Muscle of leg (tissue), 11 donors: Measurements from ENCODE around the gene GALNT17. TPM values are rescaled to one million over a fixed set of nuclear protein-coding genes. Genes with fewer than 3 reads are reported as not detected.

Source experiments
- DNase-seq: peaks from one replicate; pipeline ENCODE4 v3.0.0; 2013
- H3K27ac ChIP-seq: one replicate; pipeline ENCODE4 v1.5.1; 2013; ENCODE audit warnings: mild to moderate bottlenecking, low read length, control low read depth
- H3K27me3 ChIP-seq: one replicate; pipeline ENCODE4 v1.6.1; 2013; ENCODE audit warnings: low read length; ENCODE audit not compliant: control insufficient read depth, insufficient read depth
- H3K36me3 ChIP-seq: one replicate; pipeline ENCODE4 v1.6.1; 2013; ENCODE audit warnings: low read length; ENCODE audit not compliant: control insufficient read depth, insufficient read depth
- H3K4me1 ChIP-seq: one replicate; pipeline ENCODE4 v1.6.1; 2013; ENCODE audit warnings: low read length; ENCODE audit not compliant: control insufficient read depth, insufficient read depth
- H3K4me3 ChIP-seq: one replicate; pipeline ENCODE4 v1.5.1; 2013; ENCODE audit warnings: low read length, control low read depth
- H3K9me3 ChIP-seq: replicated peaks from 2 replicates; pipeline ENCODE4 v1.6.1; 2013; ENCODE audit warnings: low read depth, low read length; ENCODE audit not compliant: control insufficient read depth
- WGBS: methylation state at CpG from one replicate; pipeline ENCODE4 v1.1.5; 2013; ENCODE audit warnings: missing lambda C conversion rate; ENCODE audit not compliant: insufficient coverage; 5-methylcytosine and 5-hydroxymethylcytosine counted together
- polyA plus RNA-seq, 8 donors: library from polyadenylated mRNA; unstranded; fragments of 120-200 nt; gene quantifications; one replicate each; pipeline versions ENCODE4 v1.2.1 to v1.2.3, GENCODE V29; 2013; ENCODE audit warnings: inconsistent platforms in 1 of 8, low replicate concordance in 1 of 8; ENCODE audit not compliant: insufficient read length in 8 of 8, insufficient read depth in 1 of 8
- total RNA-seq: library from RNA; stranded (reverse); fragments of 120-200 nt; gene quantifications from one replicate; pipeline ENCODE4 v1.2.4, GENCODE V29; 2013

GALNT17 gene
- total and polyA plus RNA-seq, 9 donors, result 22.5 to 40.0 (median 29.5) TPM

DNA sequence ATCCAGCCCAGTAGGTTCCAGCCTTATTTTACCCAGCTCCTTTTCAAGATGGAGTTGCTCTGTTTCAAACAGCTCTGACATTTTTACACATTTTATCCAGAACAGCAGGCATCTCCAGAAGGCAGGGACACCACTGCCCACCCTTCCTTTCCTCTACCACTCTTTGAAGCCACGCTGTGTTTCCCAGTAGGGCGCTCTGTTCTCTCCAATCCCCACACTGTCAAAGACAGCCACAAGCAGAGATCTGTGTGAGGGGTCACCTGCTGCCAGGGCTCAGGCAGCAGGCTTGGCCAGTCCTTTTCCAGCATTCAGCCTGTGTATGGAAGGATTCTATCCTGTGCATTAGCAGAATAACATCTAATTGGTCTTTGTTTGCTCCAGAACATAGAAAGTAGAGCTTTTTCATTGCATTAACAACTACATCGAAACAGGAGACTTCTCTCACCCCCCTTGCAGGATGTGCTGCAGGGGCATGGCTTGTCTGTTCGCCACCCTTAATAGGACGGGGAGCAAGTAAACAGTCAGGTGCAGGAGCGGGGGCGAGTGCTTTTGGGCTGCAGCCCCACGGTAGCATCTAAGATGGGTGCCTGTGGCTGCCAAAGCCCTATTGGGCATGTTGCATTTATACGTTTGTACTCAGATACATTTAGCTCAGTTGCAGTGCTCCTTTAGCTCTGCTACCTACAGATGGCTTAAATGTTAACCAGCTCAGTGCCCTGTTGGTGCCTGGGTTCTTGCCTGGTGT is 326.1 kb downstream of the GALNT17 start:
- H3K36me3 ChIP-seq, result no peaks in the 10 kb centered on the region
- 54% methylated on average over 8 of the region's 9 CpGs for WGBS
- DNase-seq, result no peak
- no peak overlapping the region for H3K27ac ChIP-seq
- no peak overlapping the region for H3K4me3 ChIP-seq
- H3K9me3 ChIP-seq, result no peaks in the 10 kb centered on the region
- H3K4me1 ChIP-seq, result peaks cover 18% of the 10 kb centered on the region
- no peaks in the 10 kb centered on the region for H3K27me3 ChIP-seq

DNA sequence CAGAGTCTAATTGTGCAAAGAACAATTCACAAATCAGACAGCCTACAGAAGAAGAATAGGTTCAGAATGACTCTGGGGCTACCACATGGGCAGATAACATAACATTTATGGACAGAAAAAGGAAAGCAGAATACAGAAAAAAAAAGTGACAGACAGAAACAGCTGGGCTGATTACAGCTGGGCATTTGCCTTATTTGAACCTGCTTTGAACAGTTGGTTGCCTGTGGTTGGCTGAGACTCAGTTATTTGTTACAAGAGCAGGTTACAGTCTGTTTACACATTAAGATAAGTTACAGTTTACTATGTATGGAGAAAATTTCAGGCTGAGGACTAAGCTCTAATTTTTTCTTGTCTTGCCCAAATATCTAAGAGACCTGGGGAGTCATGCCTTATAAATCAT is 327.2 kb downstream of the GALNT17 start:
- peak overlapping the region; percentile 44 for H3K27ac ChIP-seq
- H3K27me3 ChIP-seq, result no peaks in the 10 kb centered on the region
- peak; percentile 76 for DNase-seq
- no peaks in the 10 kb centered on the region for H3K36me3 ChIP-seq
- H3K4me1 ChIP-seq, result peaks cover 18% of the 10 kb centered on the region
- no peak overlapping the region for H3K4me3 ChIP-seq
- H3K9me3 ChIP-seq, result no peaks in the 10 kb centered on the region

DNA sequence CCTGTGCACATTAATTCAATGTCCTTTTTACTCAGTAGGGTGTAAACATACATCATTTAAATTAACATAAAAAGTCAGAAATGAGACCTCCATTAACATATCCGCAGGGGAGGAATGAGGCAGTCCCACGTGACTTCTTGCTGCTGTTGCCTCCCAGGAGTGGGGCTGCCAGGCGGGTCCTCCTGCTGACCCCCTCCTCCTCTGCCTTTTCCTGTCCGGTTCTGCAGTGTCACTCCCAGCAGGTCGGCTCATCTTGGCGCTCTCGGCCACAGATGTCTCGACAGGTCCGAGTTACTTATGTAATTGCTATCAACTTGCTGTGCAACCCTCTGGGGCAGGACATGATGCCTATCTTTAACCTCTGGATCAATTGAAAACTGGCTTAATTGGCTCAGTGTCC is 329.6 kb downstream of the GALNT17 start:
- H3K9me3 ChIP-seq, result no peaks in the 10 kb centered on the region
- WGBS, result 80% methylated on average over 9 of the region's 9 CpGs
- DNase-seq, result no peak
- no peak overlapping the region for H3K27ac ChIP-seq
- no peaks in the 10 kb centered on the region for H3K27me3 ChIP-seq
- peaks cover 18% of the 10 kb centered on the region for H3K4me1 ChIP-seq
- no peaks in the 10 kb centered on the region for H3K36me3 ChIP-seq
- H3K4me3 ChIP-seq, result no peak overlapping the region

DNA sequence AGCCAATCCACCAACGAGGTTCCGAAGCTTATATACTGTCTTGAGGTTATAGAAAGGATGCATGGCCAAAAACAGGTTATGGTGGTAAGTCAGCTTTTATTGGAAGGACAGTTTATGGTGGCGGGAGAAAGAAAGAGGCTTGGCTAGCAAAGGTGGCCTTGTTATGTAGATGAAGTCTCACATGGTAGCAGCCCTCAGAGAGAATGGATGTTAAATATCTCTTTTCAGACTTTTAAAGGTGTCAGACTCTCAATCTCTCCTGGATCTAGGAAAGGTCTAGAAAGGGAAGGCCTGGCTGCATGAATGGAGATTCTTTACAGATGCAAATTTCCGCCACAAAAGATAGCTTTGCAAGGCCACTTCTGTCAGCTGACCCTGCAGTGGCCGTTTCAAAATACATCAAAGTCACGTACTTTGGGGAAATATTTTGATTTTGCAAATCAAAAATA is 333.8 kb downstream of the GALNT17 start:
- DNase-seq, result no peak
- Histone ChIP-seq H3K27me3 (no peaks in the 10 kb centered on the region), H3K4me3 (no peak overlapping the region), H3K36me3 (no peaks in the 10 kb centered on the region), H3K27ac (no peak overlapping the region), H3K9me3 (no peaks in the 10 kb centered on the region), H3K4me1 (no peaks in the 10 kb centered on the region)
- 90% methylated on average over 2 of the region's 6 CpGs for WGBS

DNA sequence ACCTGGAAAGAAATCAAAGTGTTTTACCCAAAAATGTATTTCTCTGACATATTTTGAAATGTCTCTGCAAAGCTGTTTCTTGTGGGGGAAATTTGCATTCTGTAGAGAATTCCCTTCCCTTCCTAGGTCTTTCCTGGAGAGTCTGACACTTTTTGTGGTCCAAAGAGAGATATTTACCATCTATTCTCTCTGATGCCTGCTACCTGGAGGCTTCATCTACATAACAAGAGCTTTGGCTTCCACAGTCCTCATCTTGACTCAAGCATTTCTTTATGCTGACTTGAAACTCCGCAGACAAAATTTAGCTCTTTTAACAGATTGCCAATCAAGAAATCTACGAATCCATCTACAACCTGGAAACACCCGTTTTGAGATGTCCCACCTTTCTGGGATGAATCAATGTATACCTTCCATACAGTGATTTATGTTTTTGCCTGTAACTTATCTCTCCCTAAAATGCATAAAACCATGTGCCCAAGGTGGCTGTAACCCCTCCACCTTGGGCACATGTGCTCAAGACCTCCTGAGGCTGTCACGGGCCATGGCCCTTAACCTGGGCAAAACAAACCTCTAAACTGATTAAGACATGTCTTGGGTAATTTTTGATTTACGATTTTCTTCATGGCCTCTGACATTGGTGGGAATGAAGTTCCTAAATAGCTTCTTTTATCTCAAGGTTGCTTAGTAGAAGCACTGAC is 334.7 kb downstream of the GALNT17 start:
- H3K9me3 ChIP-seq, result no peaks in the 10 kb centered on the region
- H3K4me1 ChIP-seq, result no peaks in the 10 kb centered on the region
- H3K27ac ChIP-seq, result no peak overlapping the region
- H3K27me3 ChIP-seq, result no peaks in the 10 kb centered on the region
- 57% methylated on average over 1 of the region's 5 CpGs for WGBS
- H3K36me3 ChIP-seq, result no peaks in the 10 kb centered on the region
- DNase-seq, result no peak
- no peak overlapping the region for H3K4me3 ChIP-seq

DNA sequence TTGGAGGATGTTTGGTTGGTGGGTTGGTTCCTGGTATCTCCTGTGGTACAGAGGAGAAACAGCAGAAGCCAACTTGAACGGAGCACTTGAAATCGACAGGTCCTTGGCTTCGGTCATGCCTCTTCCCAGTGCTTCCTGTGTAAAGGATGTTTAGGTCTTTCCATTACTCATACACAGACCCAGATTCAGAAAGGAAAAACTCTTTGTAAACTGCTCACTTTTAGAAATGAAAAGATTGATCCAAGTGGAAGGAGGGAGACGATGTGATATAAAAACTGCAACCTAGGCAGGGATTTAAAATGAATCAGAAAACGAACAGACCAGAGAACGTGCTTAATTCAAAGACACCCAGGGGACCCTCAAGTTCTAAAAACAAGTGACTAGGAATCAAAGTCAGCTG is 338.4 kb downstream of the GALNT17 start:
- 33% methylated on average over 3 of the region's 6 CpGs for WGBS
- peaks cover 5% of the 10 kb centered on the region for H3K9me3 ChIP-seq
- H3K27ac ChIP-seq, result peak overlapping the region; percentile 38
- no peak overlapping the region for H3K4me3 ChIP-seq
- H3K27me3 ChIP-seq, result no peaks in the 10 kb centered on the region
- peak; percentile 88 for DNase-seq
- H3K36me3 ChIP-seq, result no peaks in the 10 kb centered on the region
- no peaks in the 10 kb centered on the region for H3K4me1 ChIP-seq

DNA sequence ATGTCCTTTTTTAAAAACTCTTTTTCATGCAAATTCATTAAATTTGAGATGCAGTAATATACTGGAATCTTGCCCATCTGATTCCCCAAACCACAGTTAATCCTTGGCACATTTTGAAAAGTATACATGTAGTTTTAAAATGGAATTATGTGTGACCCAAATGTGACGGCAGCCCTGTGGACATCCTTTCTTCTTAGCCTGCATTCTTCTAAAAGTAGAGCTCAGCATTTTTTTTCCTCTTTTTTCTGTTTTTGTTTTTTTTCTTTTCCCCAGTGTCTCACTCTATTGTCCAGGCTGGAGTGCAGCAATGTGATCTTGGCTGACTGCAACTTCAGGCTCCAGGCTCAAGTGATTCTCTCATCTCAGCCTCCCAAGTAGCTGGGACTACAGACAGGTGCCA is 338.9 kb downstream of the GALNT17 start:
- H3K4me1 ChIP-seq, result no peaks in the 10 kb centered on the region
- peak; percentile 77 for DNase-seq
- WGBS, result no CpG with 5 or more reads among the region's 1 CpG
- H3K27me3 ChIP-seq, result no peaks in the 10 kb centered on the region
- no peaks in the 10 kb centered on the region for H3K36me3 ChIP-seq
- H3K27ac ChIP-seq, result no peak overlapping the region
- H3K9me3 ChIP-seq, result peaks cover 5% of the 10 kb centered on the region
- no peak overlapping the region for H3K4me3 ChIP-seq

DNA sequence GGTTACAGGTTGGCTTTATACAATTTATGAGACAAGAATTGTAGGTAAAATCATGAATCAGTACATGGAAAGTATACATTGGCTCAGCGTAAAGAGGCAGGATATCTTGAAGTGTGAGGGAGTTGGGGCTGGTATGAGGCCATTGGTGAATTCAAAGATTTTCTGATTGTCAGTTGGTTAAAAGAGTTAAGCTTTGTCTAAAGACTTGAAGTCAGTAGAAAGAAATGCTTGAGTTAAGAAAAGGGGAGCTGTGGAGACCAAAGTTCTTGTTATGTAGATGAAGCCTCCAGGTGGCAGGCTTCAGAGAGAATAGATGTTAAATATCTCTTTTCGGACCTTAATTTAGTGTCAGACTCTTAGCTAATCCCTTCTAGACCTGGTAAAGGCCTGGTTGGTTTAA is 341.0 kb downstream of the GALNT17 start:
- H3K27me3 ChIP-seq, result no peaks in the 10 kb centered on the region
- H3K4me3 ChIP-seq, result no peak overlapping the region
- H3K36me3 ChIP-seq, result no peaks in the 10 kb centered on the region
- no peak overlapping the region for H3K27ac ChIP-seq
- no peak for DNase-seq
- H3K9me3 ChIP-seq, result peaks cover 5% of the 10 kb centered on the region
- no peaks in the 10 kb centered on the region for H3K4me1 ChIP-seq
- WGBS, result 91% methylated on average over 1 of the region's 2 CpGs

DNA sequence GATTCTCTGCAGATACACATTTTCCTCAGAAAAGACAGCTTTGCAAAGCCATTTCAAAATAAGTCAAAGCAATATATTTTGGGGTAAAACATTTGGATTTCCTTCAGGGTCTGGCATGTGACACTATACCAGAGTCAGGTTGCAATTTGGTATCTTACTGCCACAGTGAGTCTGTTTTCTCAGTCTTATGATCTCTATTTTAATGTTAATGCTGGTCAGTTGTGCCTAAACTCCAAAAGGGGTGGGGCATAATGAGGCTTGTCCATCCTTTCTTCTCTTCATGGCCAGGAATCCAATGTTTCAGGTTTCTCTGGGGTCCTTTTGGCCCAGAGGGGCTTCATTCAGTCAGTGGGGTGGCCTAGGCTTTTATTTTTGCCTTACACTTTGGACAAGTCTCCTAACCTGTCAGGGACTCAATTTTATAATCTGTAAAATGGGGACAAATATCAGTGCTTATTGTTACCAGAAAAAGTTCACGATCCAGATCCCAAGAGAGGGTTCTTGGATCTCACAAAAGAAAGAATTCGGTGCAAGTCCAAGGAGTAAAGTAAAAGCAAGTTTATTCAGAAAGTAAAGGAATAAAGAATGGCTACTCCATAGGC is 341.5 kb downstream of the GALNT17 start:
- no peak overlapping the region for H3K4me3 ChIP-seq
- H3K4me1 ChIP-seq, result no peaks in the 10 kb centered on the region
- no peak overlapping the region for H3K27ac ChIP-seq
- no peaks in the 10 kb centered on the region for H3K36me3 ChIP-seq
- DNase-seq, result no peak
- 94% methylated on average over 2 of the region's 2 CpGs for WGBS
- no peaks in the 10 kb centered on the region for H3K27me3 ChIP-seq
- peaks cover 5% of the 10 kb centered on the region for H3K9me3 ChIP-seq

DNA sequence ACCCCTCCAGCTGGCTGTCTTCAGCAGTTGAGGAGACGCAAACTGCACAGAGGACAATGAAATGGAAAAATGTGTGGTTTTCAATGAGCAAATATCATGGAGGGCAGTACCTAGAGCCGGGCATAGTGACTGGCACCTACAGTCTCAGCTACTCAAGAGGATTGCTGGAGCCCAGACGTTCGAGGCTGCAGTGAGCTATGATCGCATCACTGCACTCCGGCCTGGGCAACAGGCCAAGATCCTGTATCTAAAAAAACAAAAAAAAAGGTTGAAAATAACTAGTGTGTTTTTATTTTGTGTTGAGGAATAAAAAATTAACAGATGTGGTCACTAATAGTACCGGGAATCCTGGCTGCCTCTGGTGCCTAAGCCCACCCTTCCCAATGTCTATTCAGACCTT is 345.5 kb downstream of the GALNT17 start:
- Histone ChIP-seq H3K4me3 (no peak overlapping the region), H3K4me1 (peaks cover 10% of the 10 kb centered on the region), H3K9me3 (peaks cover 5% of the 10 kb centered on the region), H3K27ac (no peak overlapping the region), H3K36me3 (no peaks in the 10 kb centered on the region), H3K27me3 (no peaks in the 10 kb centered on the region)
- whole genome bisulfite sequencing, result 36% methylated on average over 5 of the region's 7 CpGs
- no peak for DNase-seq
